Activated CD8-positive, alpha-beta memory T cell treated with anti-CD3 and anti-CD28 coated beads, Interleukin-2, amount 50 U/mL, for 24 hours (primary cell): ENCODE results near the gene KDM4C.
"Not testable (repeated sequence)": the region's sequence is repeated elsewhere in the genome, so short reads cannot be mapped to it uniquely, and the experiment has no call there.

Source experiments
- DNase-seq: peaks from one replicate; pipeline ENCODE4 v3.0.0-alpha.2; 2020; ENCODE audit errors: extremely low read depth

The KDM4C gene

GRCh38 chr9:6757456-6758247, at the start of gene KDM4C:
Gene KDM4C, plus strand, starts transcription at chr9:6757973. Its CDS starts 35,016 bp downstream, at chr9:6792989.
- peak; percentile 79 for DNase-seq

GRCh38 chr9:6708732-6709131, 49.0 kb upstream of the KDM4C start:
- DNase-seq: no peak

- no peak for DNase-seq
Measured at GRCh38 chr9:6711403-6711802, 46.4 kb upstream of the KDM4C start.

GRCh38 chr9:6712041-6712440, 45.7 kb upstream of the KDM4C start:
- no peak for DNase-seq

- no peak for DNase-seq
Measured at GRCh38 chr9:6714176-6714575, 43.6 kb upstream of the KDM4C start.

- not testable (repeated sequence) for DNase-seq
Measured at GRCh38 chr9:6715153-6715754, 42.5 kb upstream of the KDM4C start.

- DNase-seq: peak; percentile 41
Measured at GRCh38 chr9:6715755-6716643, 41.8 kb upstream of the KDM4C start.

GRCh38 chr9:6716766-6717165, 41.0 kb upstream of the KDM4C start:
- no peak for DNase-seq

GRCh38 chr9:6723881-6724420, 33.8 kb upstream of the KDM4C start:
- no peak for DNase-seq

- no peak for DNase-seq
Measured at GRCh38 chr9:6733257-6733656, 24.5 kb upstream of the KDM4C start.

- no peak for DNase-seq
Measured at GRCh38 chr9:6733831-6734230, 23.9 kb upstream of the KDM4C start.

GRCh38 chr9:6735422-6735821, 22.4 kb upstream of the KDM4C start:
- DNase-seq: no peak

- no peak for DNase-seq
Measured at GRCh38 chr9:6739218-6739617, 18.6 kb upstream of the KDM4C start.

GRCh38 chr9:6748861-6749260, 8.9 kb upstream of the KDM4C start:
- not testable (repeated sequence) for DNase-seq

GRCh38 chr9:6754861-6755260, 2.9 kb upstream of the KDM4C start:
- DNase-seq: not testable (repeated sequence)

- peak; percentile 38 for DNase-seq
Measured at GRCh38 chr9:6757132-6757455, 679 bp upstream of the KDM4C start.

- DNase-seq: no peak
Measured at GRCh38 chr9:6758248-6758497, 400 bp downstream of the KDM4C start.

- peak; percentile 20 for DNase-seq
Measured at GRCh38 chr9:6758498-6759184, 868 bp downstream of the KDM4C start.

GRCh38 chr9:6759185-6759977, 1.6 kb downstream of the KDM4C start:
- DNase-seq: no peak

- no peak for DNase-seq
Measured at GRCh38 chr9:6761306-6761705, 3.5 kb downstream of the KDM4C start.

GRCh38 chr9:6763244-6763643, 5.5 kb downstream of the KDM4C start:
- DNase-seq: no peak
